Activated naive CD8-positive, alpha-beta T cell treated with anti-CD3 and anti-CD28 coated beads, Interleukin-2, amount 10 ng/mL, durations not matched to agents 7 days and 5 days (primary cell): ENCODE results near the gene CNKSR2. TPM values are rescaled to one million over a fixed set of nuclear protein-coding genes. Genes with fewer than 3 reads are reported as not detected.

ENCODE experiments used
- ATAC-seq: fragments of 150-1000 bp; cut with Tn5 transposase; one replicate; pipeline ENCODE4 v1.10.0; 2021; ENCODE audit warnings: low read depth, moderate library complexity
- POLR2A ChIA-PET: fragments of 350-600 bp; sonication (Branson Sonifier 250); formaldehyde crosslinking; loops from one replicate; lab custom pipeline; 2021; ENCODE audit warnings: antibody characterized with exemption; lab: Charles Lee
- DNase-seq: peaks from one replicate; pipeline ENCODE4 v3.0.0; 2021
- H3K27ac Mint-ChIP-seq: one replicate; pipeline ENCODE4 v1.8.0; 2022; ENCODE audit warnings: mild to moderate bottlenecking, mixed read lengths
- H3K27me3 Mint-ChIP-seq: one replicate; pipeline ENCODE4 v1.8.0; 2022; ENCODE audit warnings: mild to moderate bottlenecking, moderate library complexity, mixed read lengths
- H3K36me3 Mint-ChIP-seq: one replicate; pipeline ENCODE4 v1.8.0; 2021; ENCODE audit warnings: mild to moderate bottlenecking, mixed read lengths
- H3K4me1 Mint-ChIP-seq: one replicate; pipeline ENCODE4 v1.8.0; 2021; ENCODE audit warnings: mixed read lengths
- H3K4me3 Mint-ChIP-seq: one replicate; pipeline ENCODE4 v1.8.0; 2022; ENCODE audit warnings: mild to moderate bottlenecking, moderate library complexity, mixed read lengths
- H3K9me3 Mint-ChIP-seq: one replicate; pipeline ENCODE4 v1.8.0; 2021; ENCODE audit warnings: mixed read lengths
- total RNA-seq, 2 experiments: library from RNA; stranded (reverse); gene quantifications; one replicate each; pipeline ENCODE4 v1.2.3, GENCODE V29; 2021

Gene CNKSR2
- total RNA-seq, 2 experiments from 2014 or later: 9.0 to 9.2 TPM

GRCh38 chrX:21394792-21395191 is 20.6 kb downstream of the CNKSR2 start:
- POLR2A ChIA-PET: no interaction called here
- H3K27ac Mint-ChIP-seq: no peak overlapping the region
- no peak for DNase-seq
- H3K9me3 Mint-ChIP-seq: peaks cover 7% of the 10 kb centered on the region
- peaks cover 1% of the 10 kb centered on the region for H3K4me1 Mint-ChIP-seq
- peaks cover 20% of the 10 kb centered on the region for H3K36me3 Mint-ChIP-seq
- ATAC-seq: no peak
- no peak overlapping the region for H3K4me3 Mint-ChIP-seq
- H3K27me3 Mint-ChIP-seq: no peaks in the 10 kb centered on the region

GRCh38 chrX:21398426-21398825 is 24.2 kb downstream of the CNKSR2 start:
- POLR2A ChIA-PET: interaction anchor here (0.5 kb wide), 1 partner anchor 61 kb away, joined by 3 read pairs; no protein-coding TSS in a partner anchor
- H3K36me3 Mint-ChIP-seq: no peaks in the 10 kb centered on the region
- peaks cover 1% of the 10 kb centered on the region for H3K4me1 Mint-ChIP-seq
- no peaks in the 10 kb centered on the region for H3K27me3 Mint-ChIP-seq
- ATAC-seq (no peak), DNase-seq (no peak)
- H3K9me3 Mint-ChIP-seq: no peaks in the 10 kb centered on the region
- no peak overlapping the region for H3K4me3 Mint-ChIP-seq
- H3K27ac Mint-ChIP-seq: no peak overlapping the region

- DNase-seq: no peak
- POLR2A ChIA-PET: no interaction called here
- no peak for ATAC-seq
- Mint-ChIP-seq H3K9me3 (no peaks in the 10 kb centered on the region), H3K27me3 (no peaks in the 10 kb centered on the region), H3K27ac (no peak overlapping the region), H3K4me1 (peaks cover 1% of the 10 kb centered on the region), H3K4me3 (no peak overlapping the region), H3K36me3 (no peaks in the 10 kb centered on the region)
Observed at GRCh38 chrX:21400408-21401121, 26.3 kb downstream of the CNKSR2 start.

GRCh38 chrX:21408307-21408706 is 34.1 kb downstream of the CNKSR2 start:
- H3K4me1 Mint-ChIP-seq: no peaks in the 10 kb centered on the region
- H3K27ac Mint-ChIP-seq: no peak overlapping the region
- no peaks in the 10 kb centered on the region for H3K27me3 Mint-ChIP-seq
- H3K36me3 Mint-ChIP-seq: peaks cover 5% of the 10 kb centered on the region
- DNase-seq: no peak
- H3K4me3 Mint-ChIP-seq: no peak overlapping the region
- no peak for ATAC-seq
- POLR2A ChIA-PET: no interaction called here
- H3K9me3 Mint-ChIP-seq: no peaks in the 10 kb centered on the region

- H3K27me3 Mint-ChIP-seq: no peaks in the 10 kb centered on the region
- no peaks in the 10 kb centered on the region for H3K4me1 Mint-ChIP-seq
- H3K36me3 Mint-ChIP-seq: peaks cover 8% of the 10 kb centered on the region
Observed at GRCh38 chrX:21408788-21409187, 34.6 kb downstream of the CNKSR2 start.

GRCh38 chrX:21412029-21412428 is 37.8 kb downstream of the CNKSR2 start:
- POLR2A ChIA-PET: no interaction called here
- ATAC-seq (no peak), DNase-seq (no peak)
- H3K27ac Mint-ChIP-seq: no peak overlapping the region
- peaks cover 9% of the 10 kb centered on the region for H3K36me3 Mint-ChIP-seq
- H3K4me1 Mint-ChIP-seq: no peaks in the 10 kb centered on the region
- H3K9me3 Mint-ChIP-seq: peaks cover 3% of the 10 kb centered on the region
- H3K27me3 Mint-ChIP-seq: no peaks in the 10 kb centered on the region
- no peak overlapping the region for H3K4me3 Mint-ChIP-seq

More at GRCh38 chrX:21408788-21409187, 34.6 kb downstream of the CNKSR2 start:
- POLR2A ChIA-PET: interaction anchor here (0.6 kb wide), 1 partner anchor 34 kb away, joined by 3 read pairs; no protein-coding TSS in a partner anchor
- Mint-ChIP-seq H3K9me3 (peaks cover 2% of the 10 kb centered on the region), H3K27ac (no peak overlapping the region), H3K4me3 (no peak overlapping the region)
- ATAC-seq (no peak), DNase-seq (no peak)

- no peak overlapping the region for H3K27ac Mint-ChIP-seq
- H3K36me3 Mint-ChIP-seq: peaks cover 12% of the 10 kb centered on the region
- no peak overlapping the region for H3K4me3 Mint-ChIP-seq
- H3K4me1 Mint-ChIP-seq: no peaks in the 10 kb centered on the region
- ATAC-seq (no peak), DNase-seq (no peak)
- no peaks in the 10 kb centered on the region for H3K27me3 Mint-ChIP-seq
- H3K9me3 Mint-ChIP-seq: peaks cover 7% of the 10 kb centered on the region
- POLR2A ChIA-PET: no interaction called here
Observed at GRCh38 chrX:21412883-21413282, 38.7 kb downstream of the CNKSR2 start.

GRCh38 chrX:21427086-21427485 is 52.9 kb downstream of the CNKSR2 start:
- H3K4me1 Mint-ChIP-seq: no peaks in the 10 kb centered on the region
- no peak overlapping the region for H3K27ac Mint-ChIP-seq
- no peak overlapping the region for H3K4me3 Mint-ChIP-seq
- peaks cover 14% of the 10 kb centered on the region for H3K36me3 Mint-ChIP-seq
- no peak for ATAC-seq
- DNase-seq: no peak
- no peaks in the 10 kb centered on the region for H3K9me3 Mint-ChIP-seq
- H3K27me3 Mint-ChIP-seq: no peaks in the 10 kb centered on the region
- POLR2A ChIA-PET: no interaction called here

- no peaks in the 10 kb centered on the region for H3K9me3 Mint-ChIP-seq
- H3K36me3 Mint-ChIP-seq: peaks cover 7% of the 10 kb centered on the region
- H3K4me1 Mint-ChIP-seq: peaks cover 7% of the 10 kb centered on the region
- H3K27ac Mint-ChIP-seq: no peak overlapping the region
- no peaks in the 10 kb centered on the region for H3K27me3 Mint-ChIP-seq
- POLR2A ChIA-PET: no interaction called here
- ATAC-seq (no peak), DNase-seq (no peak)
- no peak overlapping the region for H3K4me3 Mint-ChIP-seq
Observed at GRCh38 chrX:21437036-21437435, 62.8 kb downstream of the CNKSR2 start.

GRCh38 chrX:21438792-21439191 is 64.6 kb downstream of the CNKSR2 start:
- DNase-seq (no peak), ATAC-seq (peak; percentile 90)
- Mint-ChIP-seq H3K9me3 (no peaks in the 10 kb centered on the region), H3K27me3 (no peaks in the 10 kb centered on the region), H3K27ac (peak overlapping the region; percentile 93), H3K4me3 (peak overlapping the region; percentile 67), H3K4me1 (peaks cover 7% of the 10 kb centered on the region), H3K36me3 (peaks cover 7% of the 10 kb centered on the region)
- POLR2A ChIA-PET: interaction anchor here (1.0 kb wide), 1 partner anchor 64 kb away, joined by 5 read pairs; the partner anchor contains the start of gene CNKSR2

GRCh38 chrX:21440911-21441310 is 66.7 kb downstream of the CNKSR2 start:
- Mint-ChIP-seq H3K4me3 (no peak overlapping the region), H3K4me1 (peaks cover 7% of the 10 kb centered on the region), H3K9me3 (no peaks in the 10 kb centered on the region), H3K27ac (no peak overlapping the region), H3K36me3 (peaks cover 8% of the 10 kb centered on the region), H3K27me3 (no peaks in the 10 kb centered on the region)
- POLR2A ChIA-PET: no interaction called here
- ATAC-seq (no peak), DNase-seq (no peak)

- H3K27me3 Mint-ChIP-seq: no peaks in the 10 kb centered on the region
- peaks cover 7% of the 10 kb centered on the region for H3K36me3 Mint-ChIP-seq
- no peak overlapping the region for H3K4me3 Mint-ChIP-seq
- peaks cover 3% of the 10 kb centered on the region for H3K9me3 Mint-ChIP-seq
- no peaks in the 10 kb centered on the region for H3K4me1 Mint-ChIP-seq
- ATAC-seq: no peak
- POLR2A ChIA-PET: no interaction called here
- DNase-seq: no peak
- H3K27ac Mint-ChIP-seq: no peak overlapping the region
Observed at GRCh38 chrX:21457718-21458117, 83.5 kb downstream of the CNKSR2 start.

- no peaks in the 10 kb centered on the region for H3K9me3 Mint-ChIP-seq
- H3K36me3 Mint-ChIP-seq: peaks cover 2% of the 10 kb centered on the region
- ATAC-seq: no peak
- H3K27ac Mint-ChIP-seq: no peak overlapping the region
- H3K4me3 Mint-ChIP-seq: no peak overlapping the region
- H3K4me1 Mint-ChIP-seq: no peaks in the 10 kb centered on the region
- POLR2A ChIA-PET: no interaction called here
- H3K27me3 Mint-ChIP-seq: no peaks in the 10 kb centered on the region
- no peak for DNase-seq
Observed at GRCh38 chrX:21469071-21469470, 94.9 kb downstream of the CNKSR2 start.

- POLR2A ChIA-PET: no interaction called here
- no peaks in the 10 kb centered on the region for H3K9me3 Mint-ChIP-seq
- no peaks in the 10 kb centered on the region for H3K4me1 Mint-ChIP-seq
- no peak overlapping the region for H3K4me3 Mint-ChIP-seq
- H3K27ac Mint-ChIP-seq: no peak overlapping the region
- H3K27me3 Mint-ChIP-seq: no peaks in the 10 kb centered on the region
- no peaks in the 10 kb centered on the region for H3K36me3 Mint-ChIP-seq
- DNase-seq (no peak), ATAC-seq (no peak)
Observed at GRCh38 chrX:21476909-21477308, 102.7 kb downstream of the CNKSR2 start.
